Esophagus squamous epithelium (tissue), 4 donors: ENCODE measurements around the gene CREB5.

Source experiments
- POLR2A ChIP-seq, 4 donors: fragments of 450-650 bp; IDR thresholded peaks; one replicate each; pipeline ENCODE4 v1.6.1; 2017; ENCODE audit warnings: antibody characterized with exemption in 4 of 4, mild to moderate bottlenecking in 4 of 4, moderate library complexity in 3 of 4
- TF ChIP-seq, protein P1 (sequence below), 6 experiments: fragments of 450-650 bp in 4 of 6; fragments of 200-600 bp in 2 of 6; sonication (generic) in 2 of 6; IDR thresholded peaks; one replicate each; pipeline ENCODE4 v1.5.1; 2016 to 2019; ENCODE audit warnings: antibody characterized with exemption in 6 of 6, mild to moderate bottlenecking in 4 of 6, moderate library complexity in 4 of 6

DNA sequence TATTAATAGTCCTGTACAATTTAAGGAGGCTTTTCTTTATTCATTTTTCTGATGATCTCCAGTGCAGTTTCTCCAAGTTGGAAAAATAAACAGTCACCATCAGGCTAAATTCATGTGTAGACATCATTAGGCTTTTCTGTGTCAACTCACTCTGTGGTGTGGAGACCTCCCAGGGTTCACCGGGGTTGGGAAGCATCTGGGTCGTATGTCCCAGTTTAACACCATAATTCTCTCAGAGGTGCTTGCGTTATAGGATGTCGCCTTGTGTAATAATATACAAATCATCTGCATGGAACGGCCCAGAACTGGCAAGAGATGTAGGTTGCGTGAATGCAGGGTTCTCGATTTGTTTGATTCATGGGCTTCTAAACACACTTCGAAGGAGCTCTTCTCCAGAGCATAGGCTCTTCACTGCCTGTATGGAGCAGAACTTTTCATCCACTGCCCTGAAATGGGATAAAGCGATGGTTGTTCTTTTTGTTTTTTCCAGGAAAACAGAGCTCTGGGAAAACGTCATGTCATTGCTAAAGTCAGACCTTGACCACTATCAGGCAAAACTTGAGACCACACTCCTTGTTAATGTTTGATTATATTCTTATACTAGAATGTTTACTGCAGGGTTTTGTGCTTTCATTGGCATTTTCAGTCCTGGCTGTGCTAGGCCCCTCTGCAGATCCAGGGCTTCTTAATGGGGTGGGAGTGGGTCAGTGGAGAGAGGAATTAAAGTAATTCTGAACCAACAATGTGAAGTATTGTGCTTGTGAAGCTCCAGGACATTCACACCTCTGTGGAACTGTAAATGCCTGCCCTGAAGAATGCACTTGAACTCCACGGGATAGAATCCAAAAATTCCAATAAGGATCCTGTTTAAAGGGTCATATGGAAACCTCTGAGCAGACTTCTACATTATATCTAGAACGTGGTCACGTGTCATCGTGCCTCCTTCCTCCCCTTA is 373.0 kb downstream of the CREB5 start:
- TF ChIP-seq POLR2A (IDR thresholded peaks at IDR 0.05): no peak
- TF ChIP-seq, protein P1, sequence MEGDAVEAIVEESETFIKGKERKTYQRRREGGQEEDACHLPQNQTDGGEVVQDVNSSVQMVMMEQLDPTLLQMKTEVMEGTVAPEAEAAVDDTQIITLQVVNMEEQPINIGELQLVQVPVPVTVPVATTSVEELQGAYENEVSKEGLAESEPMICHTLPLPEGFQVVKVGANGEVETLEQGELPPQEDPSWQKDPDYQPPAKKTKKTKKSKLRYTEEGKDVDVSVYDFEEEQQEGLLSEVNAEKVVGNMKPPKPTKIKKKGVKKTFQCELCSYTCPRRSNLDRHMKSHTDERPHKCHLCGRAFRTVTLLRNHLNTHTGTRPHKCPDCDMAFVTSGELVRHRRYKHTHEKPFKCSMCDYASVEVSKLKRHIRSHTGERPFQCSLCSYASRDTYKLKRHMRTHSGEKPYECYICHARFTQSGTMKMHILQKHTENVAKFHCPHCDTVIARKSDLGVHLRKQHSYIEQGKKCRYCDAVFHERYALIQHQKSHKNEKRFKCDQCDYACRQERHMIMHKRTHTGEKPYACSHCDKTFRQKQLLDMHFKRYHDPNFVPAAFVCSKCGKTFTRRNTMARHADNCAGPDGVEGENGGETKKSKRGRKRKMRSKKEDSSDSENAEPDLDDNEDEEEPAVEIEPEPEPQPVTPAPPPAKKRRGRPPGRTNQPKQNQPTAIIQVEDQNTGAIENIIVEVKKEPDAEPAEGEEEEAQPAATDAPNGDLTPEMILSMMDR (IDR thresholded peaks at IDR 0.05): no peak
